HG02623 (cell line): ENCODE measurements around the gene CACNB4.

ENCODE experiments used
- ATAC-seq: cut with Tn5 transposase; IDR thresholded peaks from one replicate; pipeline ENCODE4 v1.9.1; 2021; ENCODE audit warnings: moderate library complexity; ENCODE audit not compliant: unreplicated experiment

CACNB4 gene

DNA sequence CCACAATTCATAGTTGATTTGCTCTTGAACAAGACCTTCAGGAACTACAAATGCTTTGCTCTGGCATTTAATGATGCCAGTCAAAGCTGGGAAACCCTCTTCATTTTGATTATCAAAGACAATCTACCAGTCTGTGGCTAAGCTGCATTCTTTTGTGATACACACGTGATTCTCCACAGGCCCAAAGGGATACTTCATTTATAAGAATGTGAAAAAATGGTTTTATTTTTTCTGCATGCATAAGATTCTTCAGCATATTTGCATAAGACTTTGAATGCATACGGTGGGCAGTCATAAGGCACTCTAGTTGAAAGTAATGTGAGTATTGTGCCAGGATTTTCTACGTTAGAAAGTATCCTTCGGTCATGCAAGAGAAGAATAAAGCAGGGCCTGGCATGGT lies 237.7 kb downstream of the CACNB4 start:
- no peak for ATAC-seq

DNA sequence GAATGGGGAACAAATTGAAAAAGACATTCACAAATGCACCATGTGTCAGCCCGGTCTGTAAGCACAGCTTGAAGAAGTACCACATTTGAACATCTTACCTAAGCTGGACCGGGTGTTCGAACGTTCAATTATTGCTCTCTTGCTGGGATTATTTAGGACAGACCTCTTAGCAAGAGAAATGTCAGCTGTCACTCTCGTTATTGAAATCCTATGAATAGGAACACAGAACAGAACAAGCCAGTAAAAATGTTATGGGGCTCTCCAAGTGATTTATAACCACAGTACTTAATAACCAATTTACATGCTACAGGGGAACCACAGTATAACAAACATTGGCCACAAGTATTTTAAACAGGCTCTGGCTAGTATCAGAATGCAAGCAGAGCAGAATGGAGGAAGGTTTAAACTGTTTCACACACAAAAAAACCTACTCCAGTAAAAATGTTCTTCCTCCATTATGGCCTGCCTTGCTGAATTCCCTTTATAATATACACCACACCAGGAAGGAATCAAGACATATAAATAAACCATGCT lies 238.2 kb downstream of the CACNB4 start:
- no peak for ATAC-seq

DNA sequence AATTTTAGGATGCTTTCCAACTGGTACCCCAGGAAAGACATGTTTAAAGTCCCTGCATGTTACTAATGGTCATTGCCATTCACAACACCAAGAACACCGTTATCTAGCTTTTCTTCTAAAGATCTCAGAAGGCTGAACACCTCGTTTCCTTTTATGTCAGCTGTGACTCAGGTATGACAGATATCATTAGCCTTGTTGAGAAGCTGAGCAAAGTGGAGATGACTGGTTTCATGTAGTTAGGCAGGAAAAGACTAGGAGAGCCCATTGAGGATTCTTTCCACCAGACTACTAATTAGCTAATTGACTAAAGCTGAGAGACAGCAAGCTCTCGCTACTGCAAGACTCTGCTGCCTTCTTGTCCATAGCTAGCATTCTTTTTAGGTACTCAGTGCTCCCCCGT lies 238.6 kb downstream of the CACNB4 start:
- ATAC-seq: no peak

DNA sequence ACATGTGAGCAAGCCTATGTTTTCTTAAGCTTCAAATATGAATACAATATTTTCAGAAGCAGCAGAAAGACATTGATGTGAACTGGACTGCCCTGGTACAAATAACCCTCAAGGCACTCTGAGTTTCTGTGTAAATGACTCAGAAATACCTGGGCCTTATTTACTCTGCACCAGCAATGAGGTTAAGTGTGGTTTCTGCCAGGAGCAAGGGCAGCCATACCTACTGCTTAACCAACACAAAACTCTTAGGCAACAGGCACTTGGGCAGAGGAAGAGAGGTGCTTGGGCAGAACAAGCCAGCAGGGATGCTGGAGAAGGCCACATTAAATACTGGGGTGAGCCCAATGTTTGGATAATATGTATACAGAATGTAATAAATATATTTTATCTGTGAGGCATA lies 241.2 kb downstream of the CACNB4 start:
- no peak for ATAC-seq

- ATAC-seq: no peak
These were observed 243.7 kb downstream of the CACNB4 start for GRCh38 chr2:151855111-151855510.

DNA sequence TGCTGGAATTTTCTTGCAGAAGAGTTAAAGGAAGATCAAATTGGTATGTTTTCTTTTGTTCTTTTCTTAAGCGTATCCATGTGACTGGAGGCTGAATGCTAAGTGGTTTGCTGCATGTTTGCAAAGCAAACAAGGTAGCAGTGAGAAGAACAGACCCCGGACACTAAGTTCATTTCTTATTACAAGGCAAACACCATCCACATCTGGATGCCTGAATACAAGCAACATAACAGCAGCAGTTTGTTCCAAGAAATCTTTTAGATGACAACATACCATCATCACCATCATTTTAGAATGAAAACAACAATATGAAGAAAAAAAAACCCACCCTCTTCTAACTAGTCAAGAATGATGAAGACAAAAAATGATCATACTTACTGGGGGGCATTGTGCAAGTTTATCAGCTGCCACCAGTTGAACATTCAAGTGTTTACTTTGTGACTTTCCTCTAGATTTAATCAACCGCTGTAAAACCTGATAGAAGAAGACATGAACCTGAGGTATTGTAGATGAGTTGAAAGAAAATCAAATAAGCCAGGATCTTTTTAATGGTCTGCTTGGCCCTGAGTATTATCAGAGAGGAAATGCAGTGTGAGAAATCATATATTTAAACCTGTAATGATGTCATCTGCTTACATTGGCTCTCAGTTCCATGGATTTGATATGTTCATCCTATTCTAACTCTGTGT lies 245.6 kb downstream of the CACNB4 start:
- no peak for ATAC-seq

- ATAC-seq: no peak
These were observed 246.4 kb downstream of the CACNB4 start for GRCh38 chr2:151852260-151853069.

DNA sequence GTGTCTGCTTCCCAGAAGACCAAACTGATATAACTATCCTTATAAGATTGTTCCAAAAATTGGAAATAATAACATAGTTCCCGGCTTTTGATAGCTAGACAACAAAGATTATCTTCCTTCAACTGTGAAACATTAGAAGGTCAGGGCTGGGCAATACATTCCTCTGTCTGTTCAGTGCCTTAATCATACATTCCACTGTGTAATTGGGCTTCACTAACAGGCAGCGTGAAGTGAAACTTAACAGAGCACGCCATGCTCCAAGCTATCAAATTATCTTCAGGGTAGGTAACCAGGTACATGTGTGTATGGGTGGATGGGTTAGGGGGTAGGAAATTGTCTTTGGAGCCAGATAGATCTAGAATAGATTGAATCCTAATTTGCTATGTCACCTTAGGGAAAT lies 247.1 kb downstream of the CACNB4 start:
- ATAC-seq: no peak

- ATAC-seq: no peak
These were observed 249.3 kb downstream of the CACNB4 start for GRCh38 chr2:151849413-151850010.

DNA sequence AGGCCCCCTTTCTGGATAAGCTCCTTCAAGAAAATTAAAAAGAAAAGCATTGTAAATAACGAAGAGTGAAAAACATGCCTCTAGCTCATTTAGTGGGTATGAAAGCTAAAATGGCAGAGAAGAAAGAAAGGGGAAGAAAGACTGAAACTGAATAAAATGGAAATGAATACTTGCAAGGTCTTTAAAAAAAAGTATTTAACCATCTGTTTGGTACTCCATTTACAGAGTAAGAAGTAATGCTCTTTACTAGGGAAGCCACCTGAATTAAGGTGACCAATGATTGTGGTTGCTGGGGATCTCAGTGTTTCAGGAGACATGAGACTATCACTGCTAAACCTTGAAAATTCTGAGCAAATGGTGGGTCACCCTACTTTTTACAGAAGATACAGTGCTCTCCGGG lies 253.0 kb downstream of the CACNB4 start:
- ATAC-seq: no peak

GRCh38 chr2:151845481-151845880 lies 253.4 kb downstream of the CACNB4 start:
- no peak for ATAC-seq

DNA sequence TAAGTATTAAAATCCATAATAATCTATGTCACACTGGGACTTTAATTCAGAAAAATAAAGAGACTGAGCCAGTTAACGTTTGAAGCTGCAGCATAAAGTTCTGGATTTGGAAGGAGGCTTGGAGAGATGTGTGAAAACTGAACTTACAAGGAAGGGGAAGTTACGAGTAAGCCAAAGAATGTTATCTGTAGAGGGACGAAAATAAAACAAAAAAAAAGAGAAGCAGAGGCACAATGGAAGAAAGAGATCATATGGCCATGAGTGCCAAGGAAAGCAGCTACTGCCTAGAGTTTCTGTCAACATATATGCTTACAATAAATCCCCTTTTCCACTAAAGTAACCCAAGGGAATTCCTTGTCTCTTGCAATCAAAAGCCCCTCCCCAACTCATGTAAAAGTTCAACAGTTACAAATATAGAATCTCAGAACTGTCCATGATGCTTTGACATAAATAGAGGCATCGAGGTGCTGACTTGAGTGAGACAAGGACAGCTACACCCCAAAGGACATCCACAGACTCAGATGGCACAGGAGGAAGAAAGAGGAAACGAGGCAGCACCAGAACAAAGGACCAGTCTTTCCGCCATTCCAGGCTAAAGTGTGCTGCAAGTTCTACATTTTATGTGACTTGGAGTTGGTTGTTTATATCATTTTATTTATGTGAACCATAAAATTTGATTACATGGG lies 254.5 kb downstream of the CACNB4 start:
- no peak for ATAC-seq

- no peak for ATAC-seq
These were observed 255.2 kb downstream of the CACNB4 start for GRCh38 chr2:151843691-151844061.

DNA sequence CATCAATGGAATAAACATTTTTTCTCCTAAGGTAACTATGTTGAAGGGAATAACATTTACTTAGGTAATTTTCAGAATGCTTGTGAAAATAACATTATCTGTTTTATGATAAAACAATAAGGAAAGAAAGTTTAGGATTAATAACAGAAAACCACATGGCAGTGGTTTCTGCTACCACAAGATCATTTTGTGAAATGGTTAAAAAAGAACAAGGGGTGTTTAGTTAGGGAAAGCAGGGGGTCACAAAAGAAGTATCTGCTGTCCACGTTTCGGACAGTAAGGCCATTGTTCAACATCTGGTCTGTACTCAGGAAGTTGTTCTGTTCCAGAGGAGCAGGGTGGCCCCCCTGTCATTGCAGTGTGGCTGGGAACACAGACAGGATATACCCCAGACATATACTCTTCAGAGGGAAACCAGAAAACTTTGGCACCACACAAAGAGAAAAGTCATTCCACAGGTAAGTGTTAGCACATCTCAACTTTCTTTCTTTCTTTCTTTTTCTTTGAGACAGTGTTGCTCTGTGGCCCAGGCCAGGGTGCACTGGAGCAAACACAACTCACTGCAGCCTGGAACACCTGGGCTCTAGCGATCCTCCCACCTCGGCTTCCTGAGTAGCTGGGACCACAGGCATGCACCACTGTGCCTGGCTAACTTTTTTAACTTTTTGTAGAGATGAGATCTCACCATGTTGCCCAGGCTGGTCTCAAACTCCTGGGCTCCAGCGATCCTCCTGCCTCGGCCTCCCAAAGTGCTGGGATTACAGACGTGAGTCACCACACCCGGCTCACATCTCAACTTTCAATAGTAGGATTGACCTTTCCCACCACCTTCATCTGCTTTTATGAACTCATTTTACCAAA lies 255.8 kb downstream of the CACNB4 start:
- ATAC-seq: peak; percentile 34

GRCh38 chr2:151841047-151841424 lies 257.8 kb downstream of the CACNB4 start:
- ATAC-seq: no peak

DNA sequence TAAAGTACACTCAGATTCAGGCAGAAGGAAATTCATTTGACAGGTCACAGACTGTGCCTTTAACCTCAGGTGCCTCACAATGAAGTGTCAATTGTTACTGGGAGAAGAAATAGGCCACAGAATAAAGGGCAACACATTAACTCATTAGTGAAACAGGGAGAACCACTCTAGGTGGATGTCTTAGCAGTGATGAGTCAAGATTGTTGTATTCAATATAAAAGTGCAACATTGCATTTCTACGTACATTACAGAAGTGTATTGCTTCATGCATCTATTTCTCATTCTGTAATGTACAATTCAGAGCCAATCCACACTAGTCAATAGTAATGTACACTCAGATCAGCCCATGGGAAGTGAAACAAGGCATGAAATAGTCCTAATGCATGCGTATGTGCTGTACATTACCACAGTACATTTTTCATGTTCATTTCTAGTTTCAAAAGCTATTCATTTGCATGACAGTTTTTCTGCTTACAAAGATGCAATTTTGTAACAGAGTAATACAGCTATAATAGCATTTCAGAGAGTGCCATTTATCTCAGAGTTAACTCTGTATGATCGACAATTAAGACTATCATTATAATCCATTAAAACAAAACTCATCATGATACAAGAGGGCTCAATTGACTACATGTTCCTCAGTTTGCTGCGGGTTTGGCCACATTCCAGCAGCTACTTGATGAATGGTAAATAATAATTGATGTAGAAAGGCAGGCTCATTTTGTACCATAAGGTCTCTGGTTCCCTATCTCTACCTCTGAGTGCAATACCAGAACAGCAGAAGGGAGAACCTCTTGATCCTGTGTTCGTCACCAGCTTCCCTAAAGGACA lies 258.4 kb downstream of the CACNB4 start:
- peak; percentile 97 for ATAC-seq

DNA sequence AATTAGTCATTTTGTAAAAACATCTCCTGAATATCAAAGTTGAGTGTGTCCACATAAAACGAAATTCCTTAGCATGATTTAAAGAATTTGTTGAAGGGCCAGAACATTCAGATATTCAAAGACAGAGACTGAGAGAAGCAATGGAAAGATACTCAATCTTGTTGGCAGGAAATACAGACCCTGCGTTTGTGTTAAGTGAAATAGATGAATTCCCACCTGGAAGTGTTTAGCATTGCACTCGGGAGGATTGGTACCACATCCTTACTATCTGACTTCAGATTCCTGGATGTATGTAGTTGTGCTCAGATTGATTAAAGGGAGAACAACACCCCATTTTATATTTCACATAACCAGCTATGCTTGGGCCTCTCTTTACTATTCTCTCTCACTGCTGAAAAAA lies 260.9 kb downstream of the CACNB4 start:
- ATAC-seq: no peak

DNA sequence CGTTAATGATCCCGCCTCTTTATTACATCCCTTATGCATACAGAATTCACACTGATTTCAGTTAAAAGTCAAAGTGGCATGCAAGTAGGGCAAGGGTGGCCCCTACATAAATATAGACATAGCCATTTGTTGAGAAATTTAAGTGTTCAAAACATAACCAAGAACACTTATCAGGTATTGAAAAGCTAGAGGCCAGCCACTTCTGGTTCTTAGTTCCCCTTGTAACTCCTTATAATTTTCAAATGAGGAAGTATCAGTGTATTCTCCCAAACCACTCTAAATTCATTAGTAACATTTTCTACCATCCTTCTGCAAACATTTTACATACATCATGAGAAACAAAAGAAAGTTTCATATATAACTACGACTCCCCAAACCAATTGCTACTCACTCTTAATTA lies 264.9 kb downstream of the CACNB4 start:
- peak; percentile 65 for ATAC-seq

DNA sequence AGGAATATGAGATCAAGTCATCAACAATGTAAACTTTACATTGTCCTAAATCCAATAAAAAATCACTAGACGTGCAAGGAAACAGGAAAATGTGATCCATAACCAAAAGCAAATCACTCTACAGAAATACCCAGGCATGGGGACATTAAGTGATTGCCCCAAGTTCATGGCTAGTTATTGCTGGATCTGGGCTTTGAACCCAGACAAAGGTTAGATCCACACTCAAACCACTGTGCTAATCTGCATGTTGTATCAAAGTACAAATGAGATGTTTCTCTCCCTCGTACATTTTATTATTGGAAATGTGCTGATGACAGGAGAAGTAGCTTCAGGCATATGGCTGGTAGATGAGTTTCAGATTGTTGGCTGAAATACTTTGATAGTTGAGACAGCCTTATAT lies 267.9 kb downstream of the CACNB4 start:
- no peak for ATAC-seq
